ENCODE measurements around the gene DAB2IP.

DAB2IP gene

DNA sequence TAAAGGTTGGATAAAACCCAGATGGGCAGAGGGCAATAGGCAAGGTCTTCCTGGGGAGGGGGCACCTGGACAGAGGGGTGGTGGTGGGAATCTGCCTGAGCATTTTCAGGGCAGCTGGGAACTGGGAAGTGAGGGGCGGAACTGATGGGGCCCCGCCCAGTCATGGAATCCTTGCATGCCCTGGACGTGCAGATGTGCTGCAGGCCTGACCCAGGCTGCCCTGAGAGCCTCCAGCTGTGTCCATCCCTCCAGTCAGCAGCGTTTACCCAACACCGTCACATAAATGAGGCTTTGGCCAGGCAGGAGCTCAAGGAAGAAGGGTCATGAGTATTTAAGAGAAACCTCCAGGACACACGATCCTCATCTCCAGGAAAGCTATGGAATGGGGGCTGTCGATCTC, 70.3 kb downstream of the DAB2IP start:
- TF ChIP-seq ZFX (IDR thresholded peaks at IDR 0.05) = no peak
- TF ChIP-seq CTCF (conservative IDR thresholded peaks at IDR 0.05) = no peak
- no peak overlapping the region for H3K27ac ChIP-seq

GRCh38 chr9:121725008-121725775, 73.8 kb downstream of the DAB2IP start:
- no peak overlapping the region for H3K27ac ChIP-seq
- TF ChIP-seq ZFX (IDR thresholded peaks at IDR 0.05) (no peak), CTCF (conservative IDR thresholded peaks at IDR 0.05) (no peak)

GRCh38 chr9:121727295-121728020, 76.0 kb downstream of the DAB2IP start:
- H3K27ac ChIP-seq = no peak overlapping the region
- TF ChIP-seq ZFX (IDR thresholded peaks at IDR 0.05) = no peak
- no peak for TF ChIP-seq CTCF (conservative IDR thresholded peaks at IDR 0.05)

DNA sequence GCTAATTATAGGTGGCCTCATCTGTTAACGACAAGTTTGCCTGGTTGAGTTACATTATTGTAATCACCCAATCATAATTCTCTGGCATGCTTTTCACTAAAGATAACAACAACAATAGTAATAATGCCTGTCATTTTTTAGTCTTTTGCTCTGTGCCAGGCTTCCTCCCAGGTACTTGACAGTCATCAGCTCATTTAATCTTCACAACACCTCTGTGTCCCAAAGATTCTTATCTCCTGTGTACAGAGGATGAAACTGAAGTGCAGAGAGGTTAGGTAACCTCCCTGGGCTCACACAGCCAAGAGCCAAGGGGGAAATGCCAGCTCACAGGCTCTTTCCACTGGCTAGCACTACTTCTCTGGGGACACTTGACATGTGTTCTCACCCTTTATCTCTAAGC, 77.5 kb downstream of the DAB2IP start:
- H3K27ac ChIP-seq = no peak overlapping the region
- TF ChIP-seq CTCF (conservative IDR thresholded peaks at IDR 0.05) (no peak), ZFX (IDR thresholded peaks at IDR 0.05) (no peak)

GRCh38 chr9:121729769-121730562, 78.5 kb downstream of the DAB2IP start:
- TF ChIP-seq CTCF (conservative IDR thresholded peaks at IDR 0.05) (no peak), ZFX (IDR thresholded peaks at IDR 0.05) (no peak)
- no peak overlapping the region for H3K27ac ChIP-seq

DNA sequence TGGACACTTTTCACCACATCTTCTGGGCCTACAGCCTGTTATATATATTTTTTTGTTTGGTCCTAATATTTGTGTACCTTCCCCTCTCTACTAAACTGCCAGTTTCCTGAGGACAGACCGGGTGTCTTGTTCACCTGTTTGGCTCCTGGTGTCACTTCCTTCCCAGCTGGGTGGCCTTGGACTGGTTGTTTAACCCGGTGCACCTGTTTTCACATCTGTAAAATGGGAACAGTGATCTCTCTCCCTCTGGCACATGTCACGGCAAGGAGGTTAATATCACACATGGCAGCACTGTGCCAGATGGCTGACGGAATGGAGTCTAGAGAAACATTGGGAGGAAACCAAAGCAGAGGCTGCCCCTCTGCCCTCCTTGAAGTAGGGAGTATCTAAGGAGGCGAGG, 79.7 kb downstream of the DAB2IP start:
- TF ChIP-seq ZFX (IDR thresholded peaks at IDR 0.05) (no peak), CTCF (conservative IDR thresholded peaks at IDR 0.05) (no peak)
- no peak overlapping the region for H3K27ac ChIP-seq

GRCh38 chr9:121731919-121732318, 80.5 kb downstream of the DAB2IP start:
- TF ChIP-seq CTCF (conservative IDR thresholded peaks at IDR 0.05) (no peak), ZFX (IDR thresholded peaks at IDR 0.05) (no peak)

More at GRCh38 chr9:121731919-121732318, 80.5 kb downstream of the DAB2IP start:
- H3K27ac ChIP-seq = no peak overlapping the region
